HS-5 (cell line): ENCODE data around the gene TASL.
"Not testable (repeated sequence)": the region's sequence is repeated elsewhere in the genome, so short reads cannot be mapped to it uniquely, and the experiment has no call there.

Experiments used
- DNase-seq: peaks from one replicate; pipeline ENCODE4 v3.0.0-alpha.2; 2012; ENCODE audit warnings: low read depth

The TASL gene

GRCh38 chrX:30577362-30577991 is at the start of gene TASL:
Gene TASL (minus strand): TSS chrX:30577766. CDS start chrX:30560355, 17,411 bp downstream.
- DNase-seq, result no peak

GRCh38 chrX:30626402-30626801 is 48.8 kb upstream of the TASL start:
- DNase-seq, result no peak

- DNase-seq, result no peak
Measured at GRCh38 chrX:30622361-30622760, 44.8 kb upstream of the TASL start.

GRCh38 chrX:30620980-30621618 is 43.5 kb upstream of the TASL start:
- DNase-seq, result peak; percentile 39

- no peak for DNase-seq
Measured at GRCh38 chrX:30620125-30620524, 42.6 kb upstream of the TASL start.

GRCh38 chrX:30618160-30618765 is 40.7 kb upstream of the TASL start:
- DNase-seq, result no peak

- DNase-seq, result no peak
Measured at GRCh38 chrX:30615229-30615628, 37.7 kb upstream of the TASL start.

- DNase-seq, result no peak
Measured at GRCh38 chrX:30613721-30614120, 36.2 kb upstream of the TASL start.

GRCh38 chrX:30612250-30612655 is 34.7 kb upstream of the TASL start:
- no peak for DNase-seq

- no peak for DNase-seq
Measured at GRCh38 chrX:30610026-30610425, 32.5 kb upstream of the TASL start.

GRCh38 chrX:30607155-30607554 is 29.6 kb upstream of the TASL start:
- DNase-seq, result no peak

- DNase-seq, result not testable (repeated sequence)
Measured at GRCh38 chrX:30600269-30601176, 23.0 kb upstream of the TASL start.

GRCh38 chrX:30597216-30598012 is 19.8 kb upstream of the TASL start:
- DNase-seq, result no peak

- DNase-seq, result no peak
Measured at GRCh38 chrX:30593440-30594200, 16.1 kb upstream of the TASL start.

GRCh38 chrX:30592831-30593230 is 15.3 kb upstream of the TASL start:
- DNase-seq, result no peak

- DNase-seq, result no peak
Measured at GRCh38 chrX:30590368-30590767, 12.8 kb upstream of the TASL start.

- no peak for DNase-seq
Measured at GRCh38 chrX:30589146-30589888, 11.8 kb upstream of the TASL start.

GRCh38 chrX:30586516-30586915 is 8.9 kb upstream of the TASL start:
- DNase-seq, result no peak

- no peak for DNase-seq
Measured at GRCh38 chrX:30582664-30583063, 5.1 kb upstream of the TASL start.

- no peak for DNase-seq
Measured at GRCh38 chrX:30580641-30581040, 3.1 kb upstream of the TASL start.
